SU-DHL-6 (cell line): Measurements from ENCODE around the gene TNFRSF19.

Experiments used
- CTCF ChIP-seq: fragments of 200-600 bp; sonication (generic); IDR thresholded peaks from one replicate; pipeline ENCODE4 v1.5.1; 2017; ENCODE audit warnings: antibody characterized with exemption, mild to moderate bottlenecking, low read length, moderate library complexity; ENCODE audit not compliant: insufficient read depth, poor library complexity, severe bottlenecking
- EZH2phosphoT487 ChIP-seq: fragments of 200-600 bp; sonication (generic), shearing (Covaris generic); conservative IDR thresholded peaks from 2 replicates; pipeline ENCODE4 v1.6.1; 2018; ENCODE audit warnings: mild to moderate bottlenecking, antibody characterized with exemption, low read length, moderate library complexity, mixed read lengths

GRCh38 chr13:23709536-23709935, 139.3 kb downstream of the TNFRSF19 start:
- TF ChIP-seq CTCF (no peak), EZH2phosphoT487 (no peak)
